Thoracic aorta (tissue), 2 donors: ENCODE results near the gene ST3GAL2. TPM values are rescaled to one million over a fixed set of nuclear protein-coding genes. Genes with fewer than 3 reads are reported as not detected.

Experiments used
- ATAC-seq: fragments of 150-250 bp; one replicate; pipeline ENCODE4 v1.8.0; 2017; ENCODE audit warnings: low read depth; ENCODE audit not compliant: insufficient number of reproducible peaks, low FRiP score
- DNase-seq: peaks from one replicate; pipeline ENCODE4 v3.0.0-alpha.2; 2020; ENCODE audit warnings: low spot score
- H3K27ac ChIP-seq, 2 donors: fragments of 200-600 bp; sonication (generic); 1 replicate in 1 of 2; 2 replicates in 1 of 2; pipeline ENCODE4 v1.5.1; 2016; ENCODE audit warnings: mild to moderate bottlenecking in 2 of 2, moderate library complexity in 2 of 2
- H3K27me3 ChIP-seq: fragments of 200-600 bp; sonication (generic); replicated peaks from 2 replicates; pipeline ENCODE4 v1.6.0; 2016; ENCODE audit warnings: mild to moderate bottlenecking; ENCODE audit not compliant: insufficient read depth
- H3K36me3 ChIP-seq: fragments of 200-600 bp; sonication (generic); one replicate; pipeline ENCODE4 v1.5.1; 2016
- H3K4me1 ChIP-seq, 2 donors: fragments of 200-600 bp; sonication (generic); 1 replicate in 1 of 2; 2 replicates in 1 of 2; pipeline versions ENCODE4 v1.5.1 to v1.6.0; 2016; ENCODE audit warnings: low read depth in 2 of 2, mild to moderate bottlenecking in 1 of 2; ENCODE audit not compliant: control insufficient read depth in 1 of 2
- H3K4me3 ChIP-seq: fragments of 200-600 bp; sonication (generic); 2 replicates; pipeline ENCODE4 v1.5.1; 2016; ENCODE audit warnings: mild to moderate bottlenecking
- H3K9me3 ChIP-seq: fragments of 200-600 bp; sonication (generic); 2 replicates; pipeline ENCODE4 v1.5.1; 2016
- CTCF ChIP-seq: fragments of 200-600 bp; sonication (generic); IDR thresholded peaks from one replicate; pipeline ENCODE4 v1.5.1; 2019; ENCODE audit warnings: antibody characterized with exemption
- total RNA-seq, 2 donors: library from RNA; depleted of rRNA; stranded (reverse); fragments of >200 nt; gene quantifications; one replicate each; pipeline versions ENCODE4 v1.1.0 to v1.2.3, GENCODE V29; 2016

The ST3GAL2 gene
- total RNA-seq, 2 donors from 2014 or later = 21.0 to 28.4 TPM

- ATAC-seq = no peak
- H3K9me3 ChIP-seq = no peaks in the 10 kb centered on the region
These were observed 27.8 kb upstream of the ST3GAL2 start for GRCh38 chr16:70466805-70467076.

GRCh38 chr16:70465999-70466804 is 27.3 kb upstream of the ST3GAL2 start:
- ATAC-seq (no peak), DNase-seq (no peak)
- Histone ChIP-seq H3K27ac (no peak overlapping the region), H3K4me1 (no peaks in the 10 kb centered on the region), H3K9me3 (no peaks in the 10 kb centered on the region), H3K4me3 (no peak overlapping the region), H3K36me3 (peaks cover 12% of the 10 kb centered on the region), H3K27me3 (no peaks in the 10 kb centered on the region)
- no peak for TF ChIP-seq CTCF

More at GRCh38 chr16:70466805-70467076, 27.8 kb upstream of the ST3GAL2 start:
- no peaks in the 10 kb centered on the region for H3K27me3 ChIP-seq
- H3K4me3 ChIP-seq = no peak overlapping the region
- peaks cover 12% of the 10 kb centered on the region for H3K36me3 ChIP-seq
- TF ChIP-seq CTCF = no peak
- no peak for DNase-seq
- no peak overlapping the region for H3K27ac ChIP-seq
- no peaks in the 10 kb centered on the region for H3K4me1 ChIP-seq

- no peak overlapping the region for H3K4me3 ChIP-seq
- ATAC-seq (no peak), DNase-seq (no peak)
- no peak for TF ChIP-seq CTCF
- no peaks in the 10 kb centered on the region for H3K4me1 ChIP-seq
- H3K27me3 ChIP-seq = no peaks in the 10 kb centered on the region
- H3K9me3 ChIP-seq = no peaks in the 10 kb centered on the region
- H3K27ac ChIP-seq = no peak overlapping the region
- peaks cover 12% of the 10 kb centered on the region for H3K36me3 ChIP-seq
These were observed 24.3 kb upstream of the ST3GAL2 start for GRCh38 chr16:70463235-70463634.

DNA sequence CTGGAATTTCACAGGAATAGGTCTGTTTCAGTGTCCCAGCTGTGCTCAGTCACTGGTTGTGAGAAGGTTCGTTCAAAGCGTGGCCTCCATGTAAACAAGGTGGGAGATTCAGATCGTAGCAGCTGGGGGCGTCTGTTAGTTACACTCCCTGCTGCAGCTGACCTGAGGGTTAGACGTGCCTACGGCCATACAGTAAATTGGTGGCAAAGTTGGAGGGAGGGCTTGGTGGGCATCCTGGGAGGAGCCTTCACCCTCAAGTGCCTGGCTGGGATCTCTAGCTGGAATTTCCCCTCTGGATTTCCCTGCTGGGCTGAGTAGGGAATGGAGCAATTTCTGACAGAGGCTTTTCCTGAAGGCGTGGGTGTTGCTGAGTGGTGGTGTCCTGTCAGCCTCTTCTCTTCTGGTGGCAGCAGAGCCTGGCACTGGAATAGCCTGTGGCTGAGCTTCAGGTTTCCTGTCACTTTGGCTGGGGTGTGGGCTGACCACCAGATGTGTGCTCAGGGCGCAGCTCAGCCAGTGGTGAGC is 21.9 kb upstream of the ST3GAL2 start:
- Histone ChIP-seq H3K9me3 (no peaks in the 10 kb centered on the region), H3K27me3 (no peaks in the 10 kb centered on the region), H3K27ac (no peak overlapping the region), H3K4me1 (peaks cover 0 to 3% of the 10 kb centered on the region in 2 donors), H3K36me3 (peaks cover 12% of the 10 kb centered on the region), H3K4me3 (no peak overlapping the region)
- no peak for TF ChIP-seq CTCF
- ATAC-seq = no peak
- DNase-seq = no peak

DNA sequence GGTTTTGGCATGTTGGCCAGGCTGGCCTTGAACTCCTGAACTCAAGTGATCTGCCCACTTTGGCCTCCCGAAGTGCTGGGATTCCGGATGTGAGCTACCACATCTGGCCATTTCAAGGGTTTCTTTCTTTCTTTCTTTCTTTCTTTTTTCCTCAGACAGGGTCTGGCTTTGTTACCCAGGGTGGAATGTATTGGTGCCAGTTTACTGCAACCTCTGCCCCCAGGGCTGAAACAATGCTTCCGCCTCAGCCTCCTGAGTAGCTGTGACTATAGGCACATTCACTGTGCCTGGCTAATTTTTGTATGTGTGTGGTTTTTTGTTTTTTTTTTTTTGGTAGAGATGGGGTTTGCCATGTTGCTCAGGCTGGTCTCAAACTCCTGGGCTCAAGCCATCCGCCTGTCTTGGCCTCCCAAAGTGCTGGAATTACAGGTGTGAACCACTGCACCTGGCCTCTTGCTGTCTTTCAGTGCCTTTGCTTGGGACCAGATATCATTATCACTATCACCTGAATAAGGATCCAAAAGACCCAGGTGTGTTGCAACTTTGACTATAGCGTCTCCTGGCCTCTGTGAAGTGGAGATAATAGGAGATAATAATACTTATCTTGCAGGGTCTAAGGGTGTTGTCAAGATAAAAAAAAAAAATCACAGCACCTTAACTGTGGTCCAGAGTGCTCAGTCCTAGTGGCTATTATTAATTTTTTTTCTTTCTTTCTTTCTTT is 18.7 kb upstream of the ST3GAL2 start:
- H3K4me1 ChIP-seq = peaks cover 7 to 13% of the 10 kb centered on the region in 2 donors
- H3K4me3 ChIP-seq = no peak overlapping the region
- TF ChIP-seq CTCF = no peak
- no peaks in the 10 kb centered on the region for H3K27me3 ChIP-seq
- ATAC-seq = no peak
- DNase-seq = no peak
- H3K36me3 ChIP-seq = no peaks in the 10 kb centered on the region
- no peaks in the 10 kb centered on the region for H3K9me3 ChIP-seq
- no peak overlapping the region for H3K27ac ChIP-seq
